Vagina (tissue), 2 donors: ENCODE results near the gene VPS45.
"Not testable (repeated sequence)": the region's sequence is repeated elsewhere in the genome, so short reads cannot be mapped to it uniquely, and the experiment has no call there.

Experiments used
- CTCF ChIP-seq, 3 experiments: fragments of 450-650 bp in 2 of 3; fragments of 200-600 bp in 1 of 3; sonication (generic) in 1 of 3; IDR thresholded peaks; one replicate each; pipeline ENCODE4 v1.5.1; 2017 to 2019; ENCODE audit warnings: antibody characterized with exemption in 3 of 3, mild to moderate bottlenecking in 2 of 3, moderate library complexity in 2 of 3
- POLR2A ChIP-seq, 2 donors: fragments of 450-650 bp; IDR thresholded peaks; one replicate each; pipeline ENCODE4 v1.6.1; 2017; ENCODE audit warnings: antibody characterized with exemption in 2 of 2, mild to moderate bottlenecking in 2 of 2, moderate library complexity in 2 of 2

GRCh38 chr1:150051905-150052412 lies 15.6 kb upstream of the VPS45 start:
- TF ChIP-seq CTCF, POLR2A (IDR thresholded peaks at IDR 0.05): not testable (repeated sequence)
